Measurements from ENCODE around the gene RASAL1.

- TF ChIP-seq CTCF (IDR thresholded peaks at IDR 0.05) (no peak), EZH2 (IDR thresholded peaks at IDR 0.05) (no peak), EZH2phosphoT487 (IDR thresholded peaks at IDR 0.05) (no peak)
Observed at GRCh38 chr12:113090740-113091139, 44.8 kb downstream of the RASAL1 start.
